ENCODE results near the gene IKZF3.
"Not testable (repeated sequence)": the region's sequence is repeated elsewhere in the genome, so short reads cannot be mapped to it uniquely, and the experiment has no call there.

The IKZF3 gene

DNA sequence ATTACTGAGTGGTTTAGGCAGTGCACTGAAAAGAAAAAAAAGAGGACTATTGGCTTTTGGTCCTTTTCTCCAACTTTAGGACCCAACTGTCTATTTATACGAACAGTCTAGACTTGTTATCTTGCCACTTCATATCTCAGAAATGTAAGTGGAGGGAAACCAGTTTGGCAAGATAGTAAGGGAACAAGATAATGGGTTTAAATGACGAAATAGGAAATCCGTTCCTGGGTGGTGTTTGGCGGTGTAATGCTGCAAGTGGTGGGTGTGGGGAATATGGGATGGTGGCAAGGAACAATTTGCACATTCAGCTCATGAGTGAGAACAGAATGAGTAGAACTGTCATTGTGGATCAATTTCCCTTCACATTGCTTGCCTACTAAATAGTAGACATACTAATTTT lies 81.6 kb downstream of the IKZF3 start:
- in situ Hi-C loops (cut with HindIII; ENCODE audit: low sequenced_read_pairs): no loop called here

DNA sequence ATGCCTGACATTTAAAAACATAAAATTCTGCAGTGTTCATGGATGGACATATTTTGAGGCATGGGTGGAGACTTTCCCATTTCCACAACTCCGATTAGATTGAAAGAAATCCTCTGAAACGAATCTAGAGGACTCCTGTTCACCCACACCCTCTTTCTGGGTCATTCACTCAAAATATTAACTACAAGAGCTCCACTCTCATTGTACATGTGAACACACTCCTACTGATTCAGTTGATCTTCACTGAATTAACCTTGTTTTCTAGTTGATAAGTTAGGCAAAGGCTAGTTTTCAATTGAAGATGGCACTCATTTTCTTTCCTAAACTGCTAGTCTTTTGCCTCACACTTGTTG lies 82.3 kb downstream of the IKZF3 start:
- in situ Hi-C loops (cut with HindIII; ENCODE audit: low sequenced_read_pairs): no loop called here

GRCh38 chr17:39781031-39781860 lies 82.9 kb downstream of the IKZF3 start:
- in situ Hi-C loops (cut with HindIII; ENCODE audit: low sequenced_read_pairs): no loop called here

DNA sequence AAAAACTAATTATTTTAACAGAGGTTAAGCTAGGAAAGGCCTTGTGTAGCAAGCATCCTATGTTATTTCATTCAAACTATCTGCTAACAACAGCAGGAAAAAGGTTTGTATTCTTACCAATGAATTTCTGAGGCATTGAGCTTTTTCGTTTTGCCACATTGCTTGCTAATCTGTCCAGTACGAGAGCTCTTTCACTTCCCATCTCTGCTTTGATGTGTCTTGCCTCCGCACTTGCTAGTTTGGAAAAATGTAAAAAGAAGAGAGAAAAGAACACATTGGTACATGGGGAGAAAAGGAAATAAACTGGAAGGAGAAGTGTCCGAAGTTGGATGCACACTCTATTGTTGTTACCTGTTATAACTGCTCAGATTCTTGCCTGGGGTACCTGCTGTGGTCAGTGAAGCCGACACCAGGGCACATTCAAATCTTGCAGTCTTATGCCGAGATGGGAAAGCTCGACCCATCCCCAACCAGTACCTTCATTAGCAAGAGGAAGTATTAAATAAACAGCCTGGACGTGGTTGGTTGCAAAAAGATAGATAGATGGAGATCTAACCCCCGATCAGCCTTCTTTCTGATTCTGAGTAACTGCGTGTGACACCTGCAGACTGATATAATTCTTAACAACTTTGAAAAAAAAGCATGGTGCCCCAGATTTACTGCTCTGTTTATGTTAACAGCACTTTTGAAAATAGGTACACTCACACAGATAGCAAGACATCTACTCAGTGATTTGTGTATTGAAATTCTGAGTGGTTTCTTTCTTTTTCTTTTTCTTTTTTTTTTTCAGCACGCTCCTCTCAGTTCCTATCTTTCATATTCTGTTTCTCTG lies 86.4 kb downstream of the IKZF3 start:
- in situ Hi-C loops (cut with HindIII; ENCODE audit: low sequenced_read_pairs): no loop called here

- in situ Hi-C loops (cut with HindIII; ENCODE audit: low sequenced_read_pairs): no loop called here
Observed at GRCh38 chr17:39776252-39776651, 87.9 kb downstream of the IKZF3 start.

DNA sequence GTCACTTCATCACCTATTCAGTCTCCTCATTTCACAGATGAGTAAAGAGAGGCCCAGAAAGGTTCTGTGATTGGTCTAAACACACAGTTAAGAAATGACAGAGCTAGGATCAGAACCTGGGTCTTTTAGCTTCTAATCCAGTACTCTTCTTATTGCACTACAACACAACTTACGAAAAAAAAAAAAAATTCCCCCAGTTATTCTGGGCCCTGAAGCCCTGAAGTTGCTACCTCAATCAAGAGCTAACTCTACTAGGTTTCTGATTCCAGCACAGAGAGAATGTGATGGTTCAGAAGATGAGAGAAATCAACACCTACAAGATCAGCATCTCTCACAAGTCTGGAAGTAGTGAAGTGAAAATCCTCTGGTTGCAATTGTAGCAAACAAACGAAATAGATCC lies 89.1 kb downstream of the IKZF3 start:
- in situ Hi-C loops (cut with HindIII; ENCODE audit: low sequenced_read_pairs): no loop called here

GRCh38 chr17:39774047-39774446 lies 90.1 kb downstream of the IKZF3 start:
- in situ Hi-C loops (cut with HindIII; ENCODE audit: low sequenced_read_pairs): no loop called here

DNA sequence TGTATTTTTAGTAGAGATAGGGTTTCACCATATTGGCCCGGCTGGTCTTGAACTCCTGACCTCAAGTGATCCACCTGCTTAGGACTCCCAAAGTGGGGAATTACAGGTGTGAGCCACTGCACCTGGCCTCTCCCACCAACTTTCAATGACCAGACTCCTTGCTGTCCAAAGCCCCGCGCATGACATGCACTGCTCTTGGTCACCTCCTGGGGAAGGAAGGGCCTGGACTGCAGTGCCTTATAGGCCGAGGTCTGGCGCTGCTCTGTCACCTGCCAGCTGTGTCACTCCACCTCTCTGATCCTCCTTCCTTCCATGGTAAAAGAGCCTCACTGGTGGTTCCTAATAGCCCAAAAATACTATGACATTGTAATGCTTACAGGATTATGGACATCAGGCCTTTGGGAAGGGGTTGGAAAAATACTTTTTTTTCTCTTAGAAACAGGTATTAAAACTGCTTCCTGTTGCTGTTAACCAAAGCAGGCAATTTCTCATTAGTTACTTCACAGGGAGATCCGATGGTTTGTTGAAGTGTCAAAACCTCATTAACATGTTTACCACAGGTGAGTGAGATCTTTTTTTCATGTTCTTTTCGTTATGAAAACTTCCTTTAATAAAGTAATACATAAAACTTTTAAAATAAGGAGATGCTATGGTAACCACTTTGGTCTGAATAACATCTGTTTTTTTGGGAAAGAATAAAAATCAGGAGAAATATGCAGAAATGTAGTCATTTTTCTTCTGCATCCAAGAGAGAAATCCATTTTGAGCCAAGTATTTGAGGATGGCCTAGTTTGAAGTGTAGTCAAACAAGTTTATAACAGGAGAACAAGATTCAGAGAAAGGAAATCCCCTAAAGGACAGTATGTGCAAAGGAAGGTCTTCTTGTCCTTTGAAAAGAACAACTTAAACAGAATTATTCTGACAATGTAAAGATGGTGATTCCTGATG lies 90.9 kb downstream of the IKZF3 start:
- in situ Hi-C loops (cut with HindIII; ENCODE audit: low sequenced_read_pairs): no loop called here

DNA sequence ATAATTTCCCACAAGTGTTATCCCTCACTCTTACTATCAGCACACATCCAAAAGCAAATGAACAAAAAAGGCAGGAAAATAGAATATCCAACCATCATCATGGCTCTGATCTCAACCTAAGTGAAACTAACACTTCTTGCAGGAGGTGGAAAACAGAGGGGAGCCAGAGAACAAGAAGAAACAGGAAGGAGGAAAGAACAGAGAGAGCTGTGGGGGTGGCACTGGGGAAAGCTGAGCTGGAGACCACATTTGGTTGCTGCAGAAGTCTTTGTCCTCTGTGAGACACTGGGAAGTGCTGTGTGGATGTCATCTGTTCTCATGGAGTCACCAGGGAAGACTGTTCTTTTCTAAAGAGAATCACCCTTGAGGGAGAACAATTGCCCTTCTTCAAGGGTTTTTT lies 91.7 kb downstream of the IKZF3 start:
- in situ Hi-C loops (cut with HindIII; ENCODE audit: low sequenced_read_pairs): no loop called here

- in situ Hi-C loops (cut with HindIII; ENCODE audit: low sequenced_read_pairs): no loop called here
Observed at GRCh38 chr17:39769974-39770587, 94.0 kb downstream of the IKZF3 start.

DNA sequence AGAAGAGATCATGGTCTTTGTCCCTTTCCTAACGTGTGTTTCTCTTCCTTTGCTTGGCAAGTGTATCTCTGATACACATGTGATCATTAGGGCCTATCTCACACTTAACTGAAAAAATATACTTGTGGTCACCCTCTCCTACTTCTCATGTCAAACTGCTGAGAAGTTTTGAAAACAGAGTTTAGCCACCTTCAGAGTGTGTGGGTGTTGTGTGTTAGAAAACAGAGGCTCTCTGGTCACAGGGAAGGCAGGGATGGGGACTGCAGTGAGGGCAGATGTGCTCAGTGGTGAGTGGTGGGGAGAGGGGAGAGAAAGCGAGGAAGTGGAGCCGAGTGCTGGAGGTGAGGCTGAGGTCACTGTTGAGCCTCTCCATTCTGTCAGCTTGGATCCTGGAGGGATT lies 97.0 kb downstream of the IKZF3 start:
- in situ Hi-C loops (cut with HindIII; ENCODE audit: low sequenced_read_pairs): no loop called here

DNA sequence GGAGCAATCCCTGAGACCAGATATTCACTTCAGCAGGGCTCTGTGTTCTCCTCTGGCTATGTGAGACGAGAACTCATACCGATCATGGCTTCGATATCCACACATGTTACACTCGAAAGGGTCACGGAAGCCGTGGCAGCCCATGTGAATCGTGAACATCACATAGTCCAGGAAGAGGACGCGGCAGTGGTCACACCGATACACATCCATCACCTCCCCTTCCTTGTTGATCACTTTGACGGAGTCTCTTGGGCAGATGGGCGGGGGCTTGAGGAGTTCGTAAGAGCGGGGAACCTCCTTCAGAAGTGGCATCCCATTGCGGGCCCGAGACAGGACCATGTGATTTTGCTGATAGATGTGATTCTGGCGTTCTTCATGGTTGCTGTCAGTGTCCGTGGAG lies 98.3 kb downstream of the IKZF3 start:
- in situ Hi-C loops (cut with HindIII; ENCODE audit: low sequenced_read_pairs): no loop called here

GRCh38 chr17:39765175-39765574 lies 98.9 kb downstream of the IKZF3 start:
- in situ Hi-C loops (cut with HindIII; ENCODE audit: low sequenced_read_pairs): no loop called here

- in situ Hi-C loops (cut with HindIII; ENCODE audit: low sequenced_read_pairs): not testable (repeated sequence)
Observed at GRCh38 chr17:39764171-39764570, 99.9 kb downstream of the IKZF3 start.

DNA sequence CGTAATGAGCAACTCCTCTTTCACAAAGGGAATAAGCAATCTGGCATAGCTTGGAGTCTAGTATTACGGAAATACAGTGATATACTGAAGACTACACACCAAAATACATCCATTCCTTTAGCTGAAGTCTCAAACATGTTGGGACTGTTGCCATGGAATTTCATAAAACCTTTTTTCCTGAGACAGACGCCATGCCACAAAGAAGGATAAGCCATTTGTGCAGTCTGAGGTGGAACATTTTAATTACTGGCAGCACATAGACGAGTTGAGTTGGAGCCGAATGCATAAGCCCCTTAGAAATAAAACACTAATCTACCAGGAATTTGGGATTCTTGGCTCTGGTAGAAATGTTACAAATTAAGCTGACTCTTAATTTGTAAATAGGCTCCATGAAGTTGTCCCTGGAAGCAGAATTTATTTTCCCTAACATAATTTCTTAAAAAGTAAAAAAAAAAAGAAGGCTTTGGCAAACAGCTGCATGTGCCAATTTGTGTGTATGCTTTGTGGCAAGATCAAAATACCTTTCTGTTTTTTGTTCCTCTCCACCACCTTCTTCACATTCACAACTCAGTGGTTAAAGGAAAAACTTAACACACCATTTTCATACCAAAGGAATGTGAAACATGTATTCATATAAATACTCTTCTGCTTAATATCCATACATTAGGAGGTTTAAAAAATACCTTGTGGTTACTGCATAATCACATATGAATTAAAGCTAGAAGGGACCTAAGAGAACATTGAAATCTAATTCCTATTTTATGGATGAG lies 100.9 kb downstream of the IKZF3 start:
- in situ Hi-C loops (cut with HindIII; ENCODE audit: low sequenced_read_pairs): no loop called here

DNA sequence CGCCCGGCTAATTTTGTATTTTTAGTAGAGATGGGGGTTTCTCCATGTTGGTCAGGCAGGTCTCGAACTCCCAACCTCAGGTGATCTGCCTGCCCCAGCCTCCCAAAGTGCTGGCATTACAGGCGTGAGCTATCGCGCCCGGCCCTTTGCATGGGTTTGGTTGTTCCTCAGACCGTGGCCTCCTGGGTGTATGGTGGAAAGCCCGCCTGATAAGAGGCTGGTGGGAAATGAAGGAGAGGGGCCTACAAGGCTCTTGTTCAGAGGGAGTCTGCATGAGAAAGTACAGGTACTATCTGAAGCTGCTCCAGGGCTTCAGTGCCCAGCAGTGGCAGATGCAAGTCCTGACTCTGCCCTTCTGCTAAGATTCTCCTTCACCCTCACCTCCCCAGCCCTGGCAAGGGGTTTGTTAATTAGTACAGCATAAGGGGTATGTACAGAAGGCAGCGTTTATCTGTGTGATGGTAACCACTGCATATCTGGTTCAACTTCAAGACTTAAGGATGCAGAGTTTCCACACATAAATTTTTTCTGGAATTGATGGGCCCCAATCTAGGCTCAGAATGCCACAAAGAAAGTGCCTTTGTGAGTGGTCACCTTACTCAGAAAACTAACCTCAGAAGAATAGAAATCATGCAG lies 102.1 kb downstream of the IKZF3 start:
- in situ Hi-C loops (cut with HindIII; ENCODE audit: low sequenced_read_pairs): no loop called here

- in situ Hi-C loops (cut with HindIII; ENCODE audit: low sequenced_read_pairs): no loop called here
Observed at GRCh38 chr17:39759204-39759603, 104.9 kb downstream of the IKZF3 start.

DNA sequence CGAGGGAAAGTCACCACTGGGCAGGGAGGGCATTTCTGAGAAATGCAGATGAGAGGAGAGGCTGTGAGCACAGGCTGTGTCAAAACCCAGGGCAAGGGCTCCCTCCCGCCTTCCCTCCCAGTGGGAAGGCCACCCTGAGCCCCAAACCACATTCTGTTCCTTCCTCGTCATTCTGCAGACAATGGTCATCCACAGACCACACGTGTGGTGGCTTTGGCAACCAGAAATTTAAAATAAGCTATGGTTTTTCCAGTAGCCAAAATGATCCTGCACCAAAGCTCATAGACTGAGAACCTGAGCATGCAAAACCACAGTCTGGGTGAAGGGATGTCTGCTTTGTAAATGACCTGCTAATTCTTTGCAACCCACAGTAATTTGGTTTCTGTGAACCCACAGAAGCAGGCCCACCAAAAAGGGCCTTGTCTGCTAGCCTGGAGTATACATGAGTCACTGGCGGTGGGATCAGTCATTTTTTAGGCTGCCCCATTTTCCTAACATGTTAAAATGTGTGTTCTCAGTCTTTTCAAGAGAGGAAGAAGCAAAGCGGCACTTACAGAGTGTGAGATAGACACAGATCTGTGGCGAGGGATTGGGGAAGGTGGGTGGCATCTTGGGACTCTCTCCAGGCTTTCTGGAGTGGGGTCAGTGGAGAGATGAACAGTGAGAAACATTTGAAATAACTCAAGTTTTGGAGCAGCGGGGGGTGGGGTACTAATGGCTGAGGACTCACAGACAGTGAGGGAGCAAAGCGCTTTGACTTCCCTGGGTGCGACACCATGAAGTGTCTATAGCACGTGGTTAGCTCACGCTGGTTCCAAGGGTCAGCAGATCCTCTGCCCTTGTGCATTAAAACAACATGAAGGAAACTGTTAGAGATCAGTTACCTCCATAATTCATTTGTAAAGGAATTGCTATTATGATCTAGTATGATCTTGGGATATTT lies 105.9 kb downstream of the IKZF3 start:
- in situ Hi-C loops (cut with HindIII; ENCODE audit: low sequenced_read_pairs): no loop called here
